Ovary (tissue), 9 donors: ENCODE measurements around the gene MSL1. TPM values are rescaled to one million over a fixed set of nuclear protein-coding genes. Genes with fewer than 3 reads are reported as not detected.
A peak's percentile ranks its signal among the peaks of the same experiment; 100 is the strongest.

Experiments used
- DNase-seq, 5 donors: peaks; one replicate each; pipeline ENCODE4 v3.0.0-alpha.2; 2019 to 2020
- H3K27ac ChIP-seq, 2 donors: fragments of 200-600 bp; one replicate each; pipeline versions ENCODE4 v1.5.1 to v1.8.0; 2019 to 2022
- H3K27me3 ChIP-seq: fragments of 200-600 bp; one replicate; pipeline ENCODE4 v1.8.0; 2022
- H3K36me3 ChIP-seq: fragments of 200-600 bp; sonication (generic); one replicate; pipeline ENCODE4 v1.5.1; 2019
- H3K4me1 ChIP-seq: one replicate; pipeline ENCODE4 v1.8.1; 2013; ENCODE audit warnings: mild to moderate bottlenecking, moderate library complexity; ENCODE audit not compliant: insufficient read depth
- H3K4me3 ChIP-seq: fragments of 200-600 bp; sonication (generic); one replicate; pipeline ENCODE4 v1.5.1; 2017
- H3K9me3 ChIP-seq, 2 donors: fragments of 200-600 bp in 1 of 2; sonication (generic) in 1 of 2; one replicate each; pipeline versions ENCODE4 v1.5.1 to v1.8.1; 2013 to 2019; ENCODE audit warnings: mild to moderate bottlenecking in 1 of 2, moderate library complexity in 1 of 2
- CTCF ChIP-seq, 3 donors: fragments of 450-650 bp in 2 of 3; fragments of 200-600 bp in 1 of 3; IDR thresholded peaks; one replicate each; pipeline versions ENCODE4 v1.5.1 to v1.8.0; 2016 to 2022; ENCODE audit warnings: antibody characterized with exemption in 3 of 3, mild to moderate bottlenecking in 1 of 3
- EP300 ChIP-seq: sonication (generic); formaldehyde crosslinking; IDR thresholded peaks from one replicate; pipeline ENCODE4 v1.6.1; 2017; ENCODE audit warnings: antibody characterized with exemption
- POLR2A ChIP-seq: fragments of 450-650 bp; IDR thresholded peaks from one replicate; pipeline ENCODE4 v1.6.1; 2017; ENCODE audit warnings: antibody characterized with exemption, mild to moderate bottlenecking, moderate library complexity
- WGBS, 3 donors: extraction: QIAGEN DNeasy Blood & Tissue Kit in 1 of 3; methylation state at CpG; one replicate each; pipeline versions ENCODE4 v1.1.5 to v1.1.7; 2013 to 2017; 5-methylcytosine and 5-hydroxymethylcytosine counted together
- intact Hi-C, 4 donors: fragments of 100-400 bp; cut with DNase I; formaldehyde crosslinking; loops; one replicate each; pipeline versions ENCODE4 v1.11.0 to v1.15.1; 2022 to 2023
- polyA plus RNA-seq, 2 donors: library from polyadenylated mRNA; stranded (reverse); fragments of 200-250 nt in 1 of 2; fragments of 350-450 nt in 1 of 2; fragmentation: Illumina TruSeq in 1 of 2; extraction: RNeasy Lipid Tissue Mini Kit (QIAGEN cat#74804) in 1 of 2; gene quantifications; one replicate each; pipeline ENCODE4 v1.2.3, GENCODE V29; 2013 to 2014
- total RNA-seq, 7 donors: library from RNA; depleted of rRNA in 2 of 7; stranded (reverse); fragments of >200 nt in 2 of 7; fragmentation: NEBNext Ultra II Directional in 3 of 7; extraction: Animal tissue kit (Norgen Biotek cat#: 25700) in 3 of 7; gene quantifications; one replicate each; pipeline versions ENCODE4 v1.1.0 to v1.2.4, GENCODE V29; 2016 to 2023
- donor health status: DM: no; HTN: no; CAD: no; lungs with moderate emphysema.
- donor health status: DM: no; HTN: no; CAD: no.
- donor health status: Bipolar disorder and iron deficiency.
- donor health status: DM: yes; HTN: yes; CAD: no.
- donor health status: DM: no; HTN: no; CAD: no.
- donor health status: DM: yes; HTN: yes; CAD: no.

Gene MSL1
- total and polyA plus RNA-seq, 9 donors, result 59.6 to 122 (median 83.3) TPM

GRCh38 chr17:40075942-40076498, 45.8 kb upstream of the MSL1 start:
- Histone ChIP-seq H3K9me3 (no peaks in the 10 kb centered on the region), H3K4me3 (no peak overlapping the region), H3K4me1 (peaks cover 36% of the 10 kb centered on the region), H3K36me3 (no peaks in the 10 kb centered on the region), H3K27me3 (no peaks in the 10 kb centered on the region), H3K27ac (peak overlapping the region in 1 of 2 donors; percentile 89)
- intact Hi-C loops, result loop anchor here in 1 of 4 donors (2.0 kb wide), 1 partner anchor 55 kb away; no protein-coding TSS in a partner anchor
- TF ChIP-seq EP300, result no peak
- TF ChIP-seq CTCF (IDR thresholded peaks at IDR 0.05), result no peak
- no peak for TF ChIP-seq POLR2A
- WGBS, 3 donors, result 21 to 33% (median 31%) methylated on average over 8 of the region's 8 CpGs
- no peak for DNase-seq

- Histone ChIP-seq H3K9me3 (no peaks in the 10 kb centered on the region), H3K27me3 (no peaks in the 10 kb centered on the region), H3K27ac (peak overlapping the region in 1 of 2 donors; percentile 30), H3K4me1 (peaks cover 31% of the 10 kb centered on the region), H3K36me3 (no peaks in the 10 kb centered on the region), H3K4me3 (no peak overlapping the region)
- TF ChIP-seq CTCF (IDR thresholded peaks at IDR 0.05), result no peak
- no peak for TF ChIP-seq POLR2A
- TF ChIP-seq EP300, result no peak
- intact Hi-C loops, result loop anchor here in 1 of 4 donors (2.0 kb wide), 1 partner anchor 54 kb away; no protein-coding TSS in a partner anchor
- 63 to 66% (median 66%) methylated on average over 7 of the region's 7 CpGs for WGBS, 3 donors
- DNase-seq, result no peak
Observed at GRCh38 chr17:40076591-40076990, 45.2 kb upstream of the MSL1 start.

GRCh38 chr17:40079545-40079944, 42.2 kb upstream of the MSL1 start:
- no peak overlapping the region for H3K4me3 ChIP-seq
- H3K9me3 ChIP-seq, result no peaks in the 10 kb centered on the region
- 85 to 87% (median 86%) methylated on average over 3 of the region's 3 CpGs for WGBS, 3 donors
- H3K4me1 ChIP-seq, result peaks cover 14% of the 10 kb centered on the region
- H3K27ac ChIP-seq, result no peak overlapping the region
- H3K36me3 ChIP-seq, result peaks cover 2% of the 10 kb centered on the region
- no peak for TF ChIP-seq CTCF (IDR thresholded peaks at IDR 0.05)
- TF ChIP-seq POLR2A, result no peak
- no peak for TF ChIP-seq EP300
- intact Hi-C loops, result no loop called here
- DNase-seq, result no peak
- no peaks in the 10 kb centered on the region for H3K27me3 ChIP-seq

GRCh38 chr17:40084477-40084876, 37.3 kb upstream of the MSL1 start:
- Histone ChIP-seq H3K36me3 (peaks cover 4% of the 10 kb centered on the region), H3K9me3 (no peaks in the 10 kb centered on the region), H3K4me1 (no peaks in the 10 kb centered on the region), H3K4me3 (no peak overlapping the region), H3K27me3 (no peaks in the 10 kb centered on the region), H3K27ac (no peak overlapping the region)
- TF ChIP-seq POLR2A, result no peak
- TF ChIP-seq EP300, result no peak
- no peak for TF ChIP-seq CTCF (IDR thresholded peaks at IDR 0.05)
- no peak for DNase-seq
- WGBS, 3 donors, result 87 to 91% (median 88%) methylated on average over 14 of the region's 14 CpGs
- intact Hi-C loops, result no loop called here
